H9 (cell line): ENCODE measurements around the gene RAB11A. TPM values are rescaled to one million over a fixed set of nuclear protein-coding genes. Genes with fewer than 3 reads are reported as not detected.
A peak's percentile ranks its signal among the peaks of the same experiment; 100 is the strongest.

ENCODE experiments used
- DNase-seq: peaks from one replicate; pipeline ENCODE4 v3.0.0-alpha.2; 2017
- H2AFZ ChIP-seq: one replicate; pipeline ENCODE4 v1.6.1; 2013; ENCODE audit warnings: mild to moderate bottlenecking, low read length, control low read depth, moderate library complexity
- H2AK5ac ChIP-seq: 2 replicates; pipeline ENCODE4 v1.6.1; 2013; ENCODE audit warnings: low read length, control low read depth, mixed read lengths; ENCODE audit not compliant: insufficient read length
- H2BK120ac ChIP-seq: one replicate; pipeline ENCODE4 v1.6.1; 2013; ENCODE audit warnings: low read depth, mild to moderate bottlenecking, low read length, control low read depth, inconsistent platforms; ENCODE audit not compliant: poor library complexity, severe bottlenecking
- H2BK12ac ChIP-seq: 2 replicates; pipeline ENCODE4 v1.6.1; 2013; ENCODE audit warnings: low read length, control low read depth, mixed read lengths, low read depth; ENCODE audit not compliant: insufficient read length
- H2BK15ac ChIP-seq: 2 replicates; pipeline ENCODE4 v1.6.1; 2013; ENCODE audit warnings: low read depth, low read length, control low read depth
- H2BK20ac ChIP-seq: one replicate; pipeline ENCODE4 v1.6.1; 2013; ENCODE audit warnings: low read depth, mild to moderate bottlenecking, low read length, control low read depth, inconsistent platforms; ENCODE audit not compliant: poor library complexity, severe bottlenecking
- H2BK5ac ChIP-seq: 2 replicates; pipeline ENCODE4 v1.6.1; 2013; ENCODE audit warnings: low read length, control low read depth, mixed read lengths; ENCODE audit not compliant: insufficient read length
- H3K14ac ChIP-seq: 2 replicates; pipeline ENCODE4 v1.6.1; 2013; ENCODE audit warnings: low read length, control low read depth; ENCODE audit not compliant: insufficient read depth
- H3K18ac ChIP-seq: 2 replicates; pipeline ENCODE4 v1.6.1; 2013; ENCODE audit warnings: low read depth, mild to moderate bottlenecking, mixed read lengths, low read length, control low read depth; ENCODE audit not compliant: insufficient read length
- H3K23ac ChIP-seq: 2 replicates; pipeline ENCODE4 v1.6.1; 2013; ENCODE audit warnings: low read length, control low read depth, mixed read lengths, low read depth; ENCODE audit not compliant: insufficient read length
- H3K23me2 ChIP-seq: 2 replicates; pipeline ENCODE4 v1.6.1; 2013; ENCODE audit warnings: low read depth, mild to moderate bottlenecking, mixed read lengths, low read length, control low read depth; ENCODE audit not compliant: insufficient read length, poor library complexity, severe bottlenecking
- H3K27ac ChIP-seq: 2 replicates; pipeline ENCODE4 v1.5.1; 2013; ENCODE audit warnings: low read length, control low read depth, mixed read lengths, low read depth; ENCODE audit not compliant: insufficient read length
- H3K27me3 ChIP-seq: 2 replicates; pipeline ENCODE4 v1.6.1; 2013; ENCODE audit warnings: low read length, control low read depth, inconsistent platforms; ENCODE audit not compliant: insufficient read depth
- H3K4ac ChIP-seq: 2 replicates; pipeline ENCODE4 v1.6.1; 2013; ENCODE audit warnings: low read depth, mild to moderate bottlenecking, control low read depth, inconsistent platforms, low read length, moderate library complexity
- H3K4me1 ChIP-seq: 2 replicates; pipeline ENCODE4 v1.6.1; 2013; ENCODE audit warnings: low read length, control low read depth, inconsistent platforms; ENCODE audit not compliant: insufficient read depth
- H3K4me2 ChIP-seq: 2 replicates; pipeline ENCODE4 v1.6.1; 2013; ENCODE audit warnings: low read length, control low read depth, mixed read lengths; ENCODE audit not compliant: insufficient read length, insufficient read depth
- H3K56ac ChIP-seq: 2 replicates; pipeline ENCODE4 v1.6.1; 2013; ENCODE audit warnings: low read depth, mild to moderate bottlenecking, mixed read lengths, low read length, control low read depth; ENCODE audit not compliant: insufficient read length
- H3K79me1 ChIP-seq: 2 replicates; pipeline ENCODE4 v1.6.1; 2013; ENCODE audit warnings: low read depth, mild to moderate bottlenecking, moderate library complexity, low read length, control low read depth, inconsistent platforms; ENCODE audit not compliant: insufficient read depth, poor library complexity, severe bottlenecking
- H3K79me2 ChIP-seq: 2 replicates; pipeline ENCODE4 v1.6.1; 2013; ENCODE audit warnings: low read length, control low read depth, inconsistent platforms; ENCODE audit not compliant: insufficient read depth
- H3K9ac ChIP-seq: 2 replicates; pipeline ENCODE4 v1.6.1; 2013; ENCODE audit warnings: low read length, control low read depth, mixed read lengths; ENCODE audit not compliant: insufficient read length; ENCODE audit errors: extremely low read depth
- H3K9me3 ChIP-seq: one replicate; pipeline ENCODE4 v1.6.1; 2013; ENCODE audit warnings: low read depth, low read length, inconsistent platforms; ENCODE audit not compliant: control insufficient read depth
- H3T11ph ChIP-seq: one replicate; pipeline ENCODE4 v1.6.1; 2013; ENCODE audit warnings: mild to moderate bottlenecking, low read length, control low read depth, inconsistent platforms
- H4K20me1 ChIP-seq: one replicate; pipeline ENCODE4 v1.6.1; 2013; ENCODE audit not compliant: control insufficient read depth, insufficient read length, insufficient read depth
- H4K5ac ChIP-seq: 2 replicates; pipeline ENCODE4 v1.6.1; 2013; ENCODE audit warnings: low read depth, mild to moderate bottlenecking, mixed read lengths, low read length, control low read depth; ENCODE audit not compliant: insufficient read length
- H4K8ac ChIP-seq: replicated peaks from 2 replicates; pipeline ENCODE4 v1.6.1; 2013; ENCODE audit warnings: low read length, control low read depth, mixed read lengths, low read depth; ENCODE audit not compliant: insufficient read length
- H4K91ac ChIP-seq: 2 replicates; pipeline ENCODE4 v1.6.1; 2013; ENCODE audit warnings: low read depth, mild to moderate bottlenecking, moderate library complexity, mixed read lengths, low read length, control low read depth; ENCODE audit not compliant: insufficient read length
- H3K27ac Mint-ChIP-seq, 3 experiments: 2 replicates in 2 of 3; 3 replicates in 1 of 3; pipeline ENCODE4 v1.8.0; 2020 to 2021; ENCODE audit warnings: mixed read lengths in 3 of 3, mild to moderate bottlenecking in 1 of 3, moderate library complexity in 1 of 3
- H3K27me3 Mint-ChIP-seq: 2 replicates; pipeline ENCODE4 v1.8.0; 2021; ENCODE audit warnings: low read depth, mild to moderate bottlenecking, moderate library complexity, mixed read lengths
- H3K36me3 Mint-ChIP-seq, 3 experiments: 2 replicates in 2 of 3; 3 replicates in 1 of 3; pipeline ENCODE4 v1.8.0; 2020 to 2021; ENCODE audit warnings: low read depth in 3 of 3, mixed read lengths in 3 of 3; ENCODE audit not compliant: insufficient read depth in 1 of 3
- H3K4me1 Mint-ChIP-seq, 2 experiments: 2 replicates each; pipeline ENCODE4 v1.8.0; 2020; ENCODE audit warnings: mixed read lengths in 2 of 2
- H3K4me3 Mint-ChIP-seq, 2 experiments: 2 replicates in 1 of 2; 3 replicates in 1 of 2; pipeline ENCODE4 v1.8.0; 2020 to 2021; ENCODE audit warnings: mild to moderate bottlenecking in 2 of 2, mixed read lengths in 2 of 2, moderate library complexity in 1 of 2
- H3K9me3 Mint-ChIP-seq, 2 experiments: 2 replicates in 1 of 2; 3 replicates in 1 of 2; pipeline ENCODE4 v1.8.0; 2020; ENCODE audit warnings: mild to moderate bottlenecking in 2 of 2, mixed read lengths in 2 of 2, moderate library complexity in 1 of 2
- WGBS: extraction: QIAGEN DNeasy Blood & Tissue Kit; methylation state at CpG from one replicate; pipeline ENCODE4 v1.1.7; 2013; ENCODE audit warnings: missing lambda C conversion rate, low lambda C conversion rate, mixed read lengths; ENCODE audit not compliant: insufficient read length; ENCODE audit errors: extremely low coverage; 5-methylcytosine and 5-hydroxymethylcytosine counted together
- total RNA-seq: library from RNA; stranded (reverse); gene quantifications from 2 replicates; pipeline ENCODE4 v1.2.1, GENCODE V29; 2021
- TF ChIP-seq, protein P1 (sequence below): fragments of 200-600 bp; sonication (generic); conservative IDR thresholded peaks from 3 replicates; pipeline ENCODE4 v1.8.0; 2021; ENCODE audit warnings: antibody characterized with exemption, mild to moderate bottlenecking

The RAB11A gene
- total RNA-seq, 1 experiment from 2014 or later = 217 TPM

DNA sequence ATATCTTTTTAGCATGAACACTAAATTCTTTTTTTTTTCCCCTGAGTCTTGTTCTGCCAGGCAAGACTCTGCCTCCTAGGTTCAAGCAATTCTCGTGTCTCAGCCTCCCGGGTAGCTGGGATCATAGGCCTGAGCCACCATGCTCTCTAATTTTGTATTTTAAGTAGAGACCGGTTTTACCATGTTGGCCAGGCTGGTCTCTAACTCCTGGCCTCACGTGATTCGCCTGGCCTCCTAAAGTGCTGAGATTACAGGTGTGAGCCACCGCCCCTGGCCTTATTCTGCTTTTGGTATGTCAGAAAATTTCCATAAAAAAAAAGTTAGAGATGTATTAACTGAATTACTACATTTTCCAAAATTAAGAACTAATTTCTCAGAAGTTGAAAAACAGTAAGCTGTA lies 14.3 kb downstream of the RAB11A start:
- Histone ChIP-seq H2BK120ac (no peak overlapping the region), H3K23ac (no peak overlapping the region), H3T11ph (no peak overlapping the region), H3K23me2 (no peaks in the 10 kb centered on the region), H3K56ac (no peak overlapping the region), H3K27me3 (no peaks in the 10 kb centered on the region), H3K9ac (no peak overlapping the region), H4K20me1 (no peaks in the 10 kb centered on the region), H2BK20ac (no peak overlapping the region), H3K4me2 (no peak overlapping the region), H3K9me3 (no peaks in the 10 kb centered on the region), H3K79me1 (no peaks in the 10 kb centered on the region), H3K4ac (no peak overlapping the region), H4K91ac (no peak overlapping the region), H3K14ac (no peak overlapping the region), H2BK5ac (no peak overlapping the region), H2AK5ac (no peak overlapping the region), H4K8ac (no peak overlapping the region), H2AFZ (no peak overlapping the region), H2BK15ac (no peak overlapping the region), H3K79me2 (no peaks in the 10 kb centered on the region), H3K4me1 (no peaks in the 10 kb centered on the region), H4K5ac (no peak overlapping the region), H3K27ac (no peak overlapping the region), H2BK12ac (no peak overlapping the region), H3K18ac (no peak overlapping the region)
- no CpG with 5 or more reads among the region's 6 CpGs for WGBS
- peaks cover 17 to 21% of the 10 kb centered on the region in 2 experiments for H3K4me1 Mint-ChIP-seq
- peaks cover 30 to 67% (median 61%) of the 10 kb centered on the region in 3 experiments; a peak in 6 of 7 replicates for H3K36me3 Mint-ChIP-seq
- peak overlapping the region in 1 of 3 experiments; percentile 68; a peak in 1 of 7 replicates for H3K27ac Mint-ChIP-seq
- TF ChIP-seq, protein P1, sequence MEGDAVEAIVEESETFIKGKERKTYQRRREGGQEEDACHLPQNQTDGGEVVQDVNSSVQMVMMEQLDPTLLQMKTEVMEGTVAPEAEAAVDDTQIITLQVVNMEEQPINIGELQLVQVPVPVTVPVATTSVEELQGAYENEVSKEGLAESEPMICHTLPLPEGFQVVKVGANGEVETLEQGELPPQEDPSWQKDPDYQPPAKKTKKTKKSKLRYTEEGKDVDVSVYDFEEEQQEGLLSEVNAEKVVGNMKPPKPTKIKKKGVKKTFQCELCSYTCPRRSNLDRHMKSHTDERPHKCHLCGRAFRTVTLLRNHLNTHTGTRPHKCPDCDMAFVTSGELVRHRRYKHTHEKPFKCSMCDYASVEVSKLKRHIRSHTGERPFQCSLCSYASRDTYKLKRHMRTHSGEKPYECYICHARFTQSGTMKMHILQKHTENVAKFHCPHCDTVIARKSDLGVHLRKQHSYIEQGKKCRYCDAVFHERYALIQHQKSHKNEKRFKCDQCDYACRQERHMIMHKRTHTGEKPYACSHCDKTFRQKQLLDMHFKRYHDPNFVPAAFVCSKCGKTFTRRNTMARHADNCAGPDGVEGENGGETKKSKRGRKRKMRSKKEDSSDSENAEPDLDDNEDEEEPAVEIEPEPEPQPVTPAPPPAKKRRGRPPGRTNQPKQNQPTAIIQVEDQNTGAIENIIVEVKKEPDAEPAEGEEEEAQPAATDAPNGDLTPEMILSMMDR = no peak
- H3K27me3 Mint-ChIP-seq = no peaks in the 10 kb centered on the region
- H3K9me3 Mint-ChIP-seq = no peaks in the 10 kb centered on the region
- DNase-seq = no peak
- no peak overlapping the region for H3K4me3 Mint-ChIP-seq
